Sigmoid colon (tissue), 4 donors: ENCODE measurements around the gene RUNDC3A.

ENCODE experiments used
- CTCF ChIP-seq, 4 experiments: fragments of 450-650 bp in 3 of 4; fragments of 200-600 bp in 1 of 4; IDR thresholded peaks; one replicate each; pipeline ENCODE4 v1.5.1; 2016 to 2019; ENCODE audit warnings: antibody characterized with exemption in 4 of 4, mild to moderate bottlenecking in 3 of 4, moderate library complexity in 2 of 4
- POLR2A ChIP-seq, 2 donors: fragments of 450-650 bp; IDR thresholded peaks; one replicate each; pipeline ENCODE4 v1.6.1; 2016; ENCODE audit warnings: antibody characterized with exemption in 2 of 2, mild to moderate bottlenecking in 2 of 2, moderate library complexity in 2 of 2
- POLR2AphosphoS5 ChIP-seq, 4 donors: sonication (generic); formaldehyde crosslinking; IDR thresholded peaks; one replicate each; pipeline ENCODE4 v1.6.1; 2017; ENCODE audit warnings: antibody characterized with exemption in 4 of 4

GRCh38 chr17:44321246-44322120 lies 13.1 kb downstream of the RUNDC3A start:
- TF ChIP-seq CTCF (IDR thresholded peaks at IDR 0.05): no peak
- no peak for TF ChIP-seq POLR2A (IDR thresholded peaks at IDR 0.05)
- no peak for TF ChIP-seq POLR2AphosphoS5 (IDR thresholded peaks at IDR 0.05)
